ENCODE data around the gene SPIB.

The SPIB gene

DNA sequence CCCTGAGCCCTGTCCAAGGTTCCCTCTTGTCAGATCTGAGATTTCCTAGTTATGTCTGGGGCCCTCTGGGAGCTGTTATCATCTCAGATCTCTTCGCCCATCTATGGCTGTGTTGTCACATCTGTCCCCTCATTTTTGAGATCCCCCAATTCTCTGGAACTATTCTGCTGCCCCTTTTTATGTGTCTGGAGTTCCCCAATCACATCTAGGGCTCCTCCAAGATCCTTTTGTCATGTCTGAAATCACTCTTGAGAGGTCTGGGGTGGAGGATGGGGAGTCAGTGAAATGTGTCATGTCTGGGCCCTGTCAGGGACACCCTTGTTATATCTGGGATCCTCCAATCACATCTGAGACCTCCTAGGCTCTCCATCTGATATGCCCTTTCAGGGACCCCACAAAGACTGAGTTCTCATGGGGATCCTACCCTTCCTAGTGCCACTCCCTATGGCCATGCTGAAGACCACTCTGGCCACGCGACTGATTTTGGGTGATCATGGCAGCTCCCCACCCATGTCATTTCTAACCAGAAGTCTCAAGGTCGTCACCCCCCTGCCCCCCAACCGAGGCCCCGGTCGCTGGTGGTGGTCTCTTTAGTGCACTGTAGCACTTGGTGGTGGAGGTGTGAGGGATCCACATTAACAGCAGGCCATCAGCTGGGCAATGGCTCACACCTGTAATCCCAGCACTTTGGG, 10.2 kb downstream of the SPIB start:
- peaks cover 13% of the 10 kb centered on the region for H3K4me1 ChIP-seq (ENCODE audit: control insufficient read depth, insufficient read depth, low read length, poor library complexity, severe bottlenecking)
- DNase-seq, result no peak
- H3K4me3 ChIP-seq (ENCODE audit: insufficient read depth, low read depth, low read length, poor library complexity, severe bottlenecking), result no peak overlapping the region
- no peaks in the 10 kb centered on the region for H3K9me3 ChIP-seq (ENCODE audit: control insufficient read depth, low read length)
- peaks cover 8% of the 10 kb centered on the region for H3K27me3 ChIP-seq (replicated peaks; ENCODE audit: control insufficient read depth, insufficient read depth, low read length, poor library complexity, severe bottlenecking)
- no peaks in the 10 kb centered on the region for H3K36me3 ChIP-seq (ENCODE audit: control insufficient read depth, insufficient read depth, low read length)
- H3K27ac ChIP-seq (ENCODE audit: insufficient read depth, low read length, poor library complexity, severe bottlenecking), result no peak overlapping the region

DNA sequence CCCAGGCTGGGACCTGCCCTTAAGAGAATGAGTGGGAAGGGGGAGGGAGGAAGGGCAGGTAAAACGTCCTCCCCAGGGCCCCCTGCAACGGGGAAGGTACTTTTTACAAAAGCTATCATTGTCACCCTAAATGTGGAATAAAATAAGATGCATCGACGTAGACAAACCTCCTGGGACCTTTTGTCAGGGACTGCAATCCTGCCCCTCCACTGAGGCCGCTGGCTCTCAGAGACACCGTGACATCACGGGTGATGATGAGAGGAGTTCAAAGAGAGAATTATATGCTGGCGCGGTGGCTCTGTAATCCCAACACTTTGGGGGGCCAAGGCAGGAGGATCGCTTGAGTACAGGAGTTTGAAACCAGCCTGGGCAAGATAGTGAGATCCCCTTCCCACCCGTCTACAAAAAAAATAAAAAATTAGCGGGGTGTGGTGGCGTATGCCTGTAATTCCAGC, 12.2 kb downstream of the SPIB start:
- Histone ChIP-seq H3K9me3 (ENCODE audit: control insufficient read depth, low read length) (no peaks in the 10 kb centered on the region), H3K4me3 (ENCODE audit: insufficient read depth, low read depth, low read length, poor library complexity, severe bottlenecking) (peak overlapping the region; percentile 44), H3K27me3 (replicated peaks; ENCODE audit: control insufficient read depth, insufficient read depth, low read length, poor library complexity, severe bottlenecking) (peaks cover 8% of the 10 kb centered on the region), H3K4me1 (ENCODE audit: control insufficient read depth, insufficient read depth, low read length, poor library complexity, severe bottlenecking) (peaks cover 13% of the 10 kb centered on the region), H3K36me3 (ENCODE audit: control insufficient read depth, insufficient read depth, low read length) (no peaks in the 10 kb centered on the region), H3K27ac (ENCODE audit: insufficient read depth, low read length, poor library complexity, severe bottlenecking) (no peak overlapping the region)
- no peak for DNase-seq

- Histone ChIP-seq H3K9me3 (ENCODE audit: control insufficient read depth, low read length) (no peaks in the 10 kb centered on the region), H3K27ac (ENCODE audit: insufficient read depth, low read length, poor library complexity, severe bottlenecking) (peak overlapping the region; percentile 35), H3K27me3 (replicated peaks; ENCODE audit: control insufficient read depth, insufficient read depth, low read length, poor library complexity, severe bottlenecking) (peaks cover 8% of the 10 kb centered on the region), H3K36me3 (ENCODE audit: control insufficient read depth, insufficient read depth, low read length) (no peaks in the 10 kb centered on the region), H3K4me3 (ENCODE audit: insufficient read depth, low read depth, low read length, poor library complexity, severe bottlenecking) (peak overlapping the region; percentile 44), H3K4me1 (ENCODE audit: control insufficient read depth, insufficient read depth, low read length, poor library complexity, severe bottlenecking) (peaks cover 13% of the 10 kb centered on the region)
- DNase-seq, result peak; percentile 79 to 81 (median 81)
Observed at GRCh38 chr19:50431343-50432220, 12.8 kb downstream of the SPIB start.

GRCh38 chr19:50432221-50433028, 13.7 kb downstream of the SPIB start, which contains the start of gene MYBPC2:
MYBPC2 (plus strand) TSS chr19:50432892; CDS start chr19:50432954, 62 bp downstream.
- H3K27ac ChIP-seq (ENCODE audit: insufficient read depth, low read length, poor library complexity, severe bottlenecking), result peak within 1 kb of the TSS; percentile 35
- no peaks in the 10 kb centered on the region for H3K9me3 ChIP-seq (ENCODE audit: control insufficient read depth, low read length)
- no peak for DNase-seq
- H3K4me1 ChIP-seq (ENCODE audit: control insufficient read depth, insufficient read depth, low read length, poor library complexity, severe bottlenecking), result peaks cover 13% of the 10 kb centered on the region
- peak within 1 kb of the TSS; percentile 44 for H3K4me3 ChIP-seq (ENCODE audit: insufficient read depth, low read depth, low read length, poor library complexity, severe bottlenecking)
- H3K27me3 ChIP-seq (replicated peaks; ENCODE audit: control insufficient read depth, insufficient read depth, low read length, poor library complexity, severe bottlenecking), result peaks cover 8% of the 10 kb centered on the region
- no peaks in the 10 kb centered on the region for H3K36me3 ChIP-seq (ENCODE audit: control insufficient read depth, insufficient read depth, low read length)

- Histone ChIP-seq H3K27ac (ENCODE audit: insufficient read depth, low read length, poor library complexity, severe bottlenecking) (no peak overlapping the region), H3K4me1 (ENCODE audit: control insufficient read depth, insufficient read depth, low read length, poor library complexity, severe bottlenecking) (peaks cover 13% of the 10 kb centered on the region), H3K36me3 (ENCODE audit: control insufficient read depth, insufficient read depth, low read length) (no peaks in the 10 kb centered on the region), H3K4me3 (ENCODE audit: insufficient read depth, low read depth, low read length, poor library complexity, severe bottlenecking) (no peak overlapping the region), H3K9me3 (ENCODE audit: control insufficient read depth, low read length) (no peaks in the 10 kb centered on the region), H3K27me3 (replicated peaks; ENCODE audit: control insufficient read depth, insufficient read depth, low read length, poor library complexity, severe bottlenecking) (peaks cover 8% of the 10 kb centered on the region)
- no peak for DNase-seq
Observed at GRCh38 chr19:50433201-50434180, 14.8 kb downstream of the SPIB start.

- Histone ChIP-seq H3K9me3 (ENCODE audit: control insufficient read depth, low read length) (no peaks in the 10 kb centered on the region), H3K4me3 (ENCODE audit: insufficient read depth, low read depth, low read length, poor library complexity, severe bottlenecking) (no peak overlapping the region), H3K4me1 (ENCODE audit: control insufficient read depth, insufficient read depth, low read length, poor library complexity, severe bottlenecking) (peaks cover 13% of the 10 kb centered on the region), H3K27me3 (replicated peaks; ENCODE audit: control insufficient read depth, insufficient read depth, low read length, poor library complexity, severe bottlenecking) (peaks cover 8% of the 10 kb centered on the region), H3K36me3 (ENCODE audit: control insufficient read depth, insufficient read depth, low read length) (no peaks in the 10 kb centered on the region), H3K27ac (ENCODE audit: insufficient read depth, low read length, poor library complexity, severe bottlenecking) (no peak overlapping the region)
- DNase-seq, result no peak
Observed at GRCh38 chr19:50434525-50434924, 15.8 kb downstream of the SPIB start.

GRCh38 chr19:50435221-50435620, 16.5 kb downstream of the SPIB start:
- H3K4me3 ChIP-seq (ENCODE audit: insufficient read depth, low read depth, low read length, poor library complexity, severe bottlenecking), result no peak overlapping the region
- peaks cover 8% of the 10 kb centered on the region for H3K27me3 ChIP-seq (replicated peaks; ENCODE audit: control insufficient read depth, insufficient read depth, low read length, poor library complexity, severe bottlenecking)
- H3K36me3 ChIP-seq (ENCODE audit: control insufficient read depth, insufficient read depth, low read length), result no peaks in the 10 kb centered on the region
- no peak for DNase-seq
- H3K9me3 ChIP-seq (ENCODE audit: control insufficient read depth, low read length), result no peaks in the 10 kb centered on the region
- H3K4me1 ChIP-seq (ENCODE audit: control insufficient read depth, insufficient read depth, low read length, poor library complexity, severe bottlenecking), result peaks cover 13% of the 10 kb centered on the region
- H3K27ac ChIP-seq (ENCODE audit: insufficient read depth, low read length, poor library complexity, severe bottlenecking), result no peak overlapping the region

DNA sequence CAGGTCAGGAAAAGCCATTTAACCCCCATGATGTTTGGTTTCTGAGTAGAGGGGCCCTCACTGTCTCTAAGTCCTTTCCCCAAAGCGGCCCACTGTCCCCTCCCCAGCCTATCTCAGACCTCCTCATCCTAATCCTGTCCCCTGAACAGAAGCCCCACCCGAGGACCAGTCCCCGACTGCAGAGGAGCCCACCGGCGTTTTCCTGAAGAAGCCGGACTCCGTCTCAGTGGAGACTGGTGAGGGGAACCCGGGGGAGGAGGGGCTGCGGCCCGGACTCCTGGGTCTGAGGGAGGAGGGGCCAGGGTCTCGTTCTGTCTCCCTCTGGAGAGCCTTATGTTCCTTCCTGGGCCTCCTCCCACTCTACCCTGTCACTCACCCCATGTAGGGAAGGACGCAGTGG, 16.9 kb downstream of the SPIB start:
- H3K27me3 ChIP-seq (replicated peaks; ENCODE audit: control insufficient read depth, insufficient read depth, low read length, poor library complexity, severe bottlenecking), result peaks cover 8% of the 10 kb centered on the region
- H3K4me3 ChIP-seq (ENCODE audit: insufficient read depth, low read depth, low read length, poor library complexity, severe bottlenecking), result no peak overlapping the region
- peaks cover 13% of the 10 kb centered on the region for H3K4me1 ChIP-seq (ENCODE audit: control insufficient read depth, insufficient read depth, low read length, poor library complexity, severe bottlenecking)
- DNase-seq, result no peak
- no peaks in the 10 kb centered on the region for H3K9me3 ChIP-seq (ENCODE audit: control insufficient read depth, low read length)
- no peaks in the 10 kb centered on the region for H3K36me3 ChIP-seq (ENCODE audit: control insufficient read depth, insufficient read depth, low read length)
- no peak overlapping the region for H3K27ac ChIP-seq (ENCODE audit: insufficient read depth, low read length, poor library complexity, severe bottlenecking)

Measured in effector memory CD4-positive, alpha-beta T cell (primary cell).